GM19099 (cell line): Measurements from ENCODE around the gene BTBD16.

Source experiments
- POLR2A ChIP-seq: IDR thresholded peaks from 3 replicates; pipeline ENCODE4 v1.6.1; 2011; ENCODE audit warnings: low read depth; ENCODE audit not compliant: insufficient read length; ENCODE audit errors: extremely low read depth

The BTBD16 gene

GRCh38 chr10:122362031-122362592, 91.0 kb downstream of the BTBD16 start:
- TF ChIP-seq POLR2A, result no peak

GRCh38 chr10:122362621-122363020, 91.5 kb downstream of the BTBD16 start:
- TF ChIP-seq POLR2A, result no peak

GRCh38 chr10:122363311-122363710, 92.2 kb downstream of the BTBD16 start:
- TF ChIP-seq POLR2A, result no peak

GRCh38 chr10:122363722-122364463, 92.8 kb downstream of the BTBD16 start:
- no peak for TF ChIP-seq POLR2A

DNA sequence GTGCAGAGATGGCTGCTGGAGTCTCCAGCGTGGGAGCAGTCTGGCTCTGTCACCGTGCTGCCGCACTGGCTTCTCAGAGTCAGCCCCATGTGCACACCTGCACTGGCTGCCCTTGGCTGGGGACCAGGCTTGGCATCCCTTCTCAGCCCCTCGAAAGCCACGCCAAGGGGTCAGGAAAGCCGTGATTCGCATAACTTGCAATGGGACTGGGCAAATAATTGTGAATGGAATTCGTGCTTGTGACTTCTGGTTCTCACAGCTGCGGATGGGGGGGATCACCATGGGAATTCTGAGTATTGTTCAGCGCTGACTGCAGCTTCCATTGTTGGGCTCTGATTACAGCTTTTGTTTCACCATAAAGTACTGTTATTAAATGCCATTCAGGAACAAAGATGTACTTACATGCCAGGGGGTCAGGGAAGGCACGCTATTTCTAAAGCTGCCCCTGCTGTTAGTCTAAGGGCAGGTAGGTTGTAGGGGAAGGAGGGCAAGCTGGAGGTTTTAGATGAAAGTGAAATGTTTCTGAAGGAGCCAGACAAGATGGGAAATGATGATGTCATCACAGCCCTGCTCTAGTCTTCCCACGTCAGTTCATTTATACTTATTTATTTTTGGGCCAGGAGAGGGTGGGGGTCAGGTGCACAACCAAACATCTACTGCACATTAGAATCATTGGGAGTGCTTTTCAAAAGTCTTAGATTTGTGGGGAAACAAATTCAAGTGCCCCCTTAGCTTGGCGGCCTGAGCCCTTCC, 97.6 kb downstream of the BTBD16 start:
- TF ChIP-seq POLR2A, result no peak

GRCh38 chr10:122373108-122373507, 102.0 kb downstream of the BTBD16 start:
- TF ChIP-seq POLR2A, result no peak

DNA sequence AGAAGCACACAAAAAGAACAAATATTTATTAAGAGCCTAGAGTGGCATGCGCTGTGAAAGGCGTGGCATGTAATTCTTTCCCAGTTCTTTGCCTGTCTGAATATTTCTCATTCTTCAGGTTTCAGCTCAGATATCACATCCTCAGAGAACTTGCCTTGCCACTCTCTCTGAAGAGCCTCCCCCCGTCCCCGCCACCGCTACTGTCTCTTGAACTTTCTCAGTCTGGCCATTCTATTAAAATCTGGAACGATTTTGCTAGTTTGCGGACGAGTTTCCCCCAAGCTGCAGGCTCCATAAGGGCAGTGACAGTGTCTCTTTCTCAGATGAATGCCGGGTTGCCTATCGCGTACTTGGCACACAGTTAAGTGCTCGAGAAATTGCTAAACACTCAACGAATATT, 102.6 kb downstream of the BTBD16 start:
- no peak for TF ChIP-seq POLR2A

DNA sequence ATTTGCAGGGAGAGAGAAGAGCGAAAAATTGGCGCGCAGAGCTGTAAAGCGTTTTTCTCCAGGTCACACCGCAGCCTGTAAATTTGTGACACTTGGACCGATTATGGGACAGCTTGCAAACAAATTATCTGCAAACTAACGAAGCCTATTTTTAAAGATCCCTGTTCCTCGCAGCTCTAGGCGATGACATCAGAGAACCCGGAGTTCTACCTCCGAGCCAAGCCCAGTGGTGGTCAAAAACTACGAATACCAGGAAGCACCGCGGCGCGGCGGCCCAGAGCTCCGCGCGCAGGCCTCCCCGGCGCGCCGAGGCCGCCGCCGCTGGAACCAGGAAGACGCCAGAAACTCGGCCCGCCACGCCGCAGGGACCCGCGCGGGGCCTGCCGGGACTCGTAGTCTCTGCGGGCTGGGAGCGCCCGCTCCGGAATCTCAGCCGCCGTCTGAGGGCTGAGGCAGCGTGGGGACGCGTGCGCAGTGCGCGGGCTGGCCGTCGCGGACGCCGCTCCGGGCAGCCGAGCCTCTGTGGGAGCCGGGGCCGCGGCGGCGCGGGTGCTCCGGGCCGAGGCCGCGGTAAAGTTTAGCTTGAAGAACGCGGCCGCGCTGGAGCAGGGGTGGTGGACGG, 103.3 kb downstream of the BTBD16 start, which contains the start of gene PLEKHA1:
Gene PLEKHA1, plus strand, starts transcription at position 472 of the 622 bp plus-strand sequence. CDS start 18,493 bp downstream, outside the sequence.
- no peak for TF ChIP-seq POLR2A

DNA sequence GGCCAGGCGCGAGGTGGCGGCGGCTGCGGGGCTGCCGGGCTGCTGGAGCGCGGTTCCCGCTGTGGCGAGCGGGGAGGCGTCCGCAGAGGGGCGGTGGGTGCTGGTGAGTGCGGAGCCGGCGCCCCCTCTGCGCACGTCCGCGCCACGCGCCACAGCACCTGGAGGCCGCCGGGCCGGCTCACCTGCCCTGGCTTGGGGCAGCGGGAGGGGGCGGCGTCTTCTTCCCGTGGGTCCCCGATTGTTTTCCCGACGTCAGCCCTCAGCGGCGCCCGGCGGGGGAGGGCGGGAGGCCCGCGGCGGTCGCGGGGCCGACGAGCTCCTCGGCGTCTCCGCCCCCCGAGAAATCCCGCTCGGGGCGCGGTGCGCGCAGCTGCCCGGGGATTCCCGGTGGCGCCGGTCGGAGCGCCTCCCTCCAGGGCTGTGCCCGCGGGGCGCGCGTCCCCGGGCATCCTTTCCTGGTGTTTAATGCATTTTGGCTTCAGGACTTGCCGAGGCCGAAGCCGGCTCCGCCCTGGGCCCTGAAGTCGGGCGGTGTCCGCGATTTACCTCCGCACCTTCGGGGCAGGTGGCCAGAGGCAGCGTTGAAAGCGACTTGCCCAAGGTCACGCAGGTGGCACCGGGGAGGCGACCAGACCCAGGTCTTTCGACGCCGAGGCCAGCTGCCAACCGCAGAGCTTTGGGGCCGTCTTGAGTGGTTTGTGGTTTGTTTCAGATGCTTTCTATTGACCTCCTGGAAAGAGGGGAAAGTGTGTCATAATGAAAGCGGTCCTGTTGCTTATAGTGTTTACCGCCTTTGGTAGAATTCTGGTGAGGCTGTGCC, 104.0 kb downstream of the BTBD16 start:
- TF ChIP-seq POLR2A, result no peak

GRCh38 chr10:122375679-122376160, 104.6 kb downstream of the BTBD16 start:
- no peak for TF ChIP-seq POLR2A

- no peak for TF ChIP-seq POLR2A
Measured at GRCh38 chr10:122376364-122376961, 105.4 kb downstream of the BTBD16 start.

GRCh38 chr10:122379041-122379440, 107.9 kb downstream of the BTBD16 start:
- TF ChIP-seq POLR2A, result no peak

DNA sequence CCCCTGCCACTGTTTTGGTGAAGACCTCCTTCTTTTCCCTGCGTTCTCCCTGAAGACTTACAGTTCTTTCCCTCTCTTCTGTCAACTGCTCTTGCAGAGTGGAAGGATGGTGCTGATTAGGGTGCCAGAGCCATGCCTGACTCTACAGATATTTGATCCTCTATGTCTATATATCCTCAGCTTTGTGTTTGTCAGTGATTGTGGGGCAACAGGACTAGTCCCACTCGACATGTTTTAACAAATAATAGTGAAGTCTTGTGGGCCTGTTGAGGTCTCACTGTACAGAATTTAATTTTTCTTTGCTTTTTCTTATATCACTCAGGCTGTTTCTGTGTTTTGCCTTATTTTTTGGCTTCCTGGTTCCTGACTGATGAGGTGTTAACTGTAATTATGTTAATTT, 108.4 kb downstream of the BTBD16 start:
- no peak for TF ChIP-seq POLR2A

DNA sequence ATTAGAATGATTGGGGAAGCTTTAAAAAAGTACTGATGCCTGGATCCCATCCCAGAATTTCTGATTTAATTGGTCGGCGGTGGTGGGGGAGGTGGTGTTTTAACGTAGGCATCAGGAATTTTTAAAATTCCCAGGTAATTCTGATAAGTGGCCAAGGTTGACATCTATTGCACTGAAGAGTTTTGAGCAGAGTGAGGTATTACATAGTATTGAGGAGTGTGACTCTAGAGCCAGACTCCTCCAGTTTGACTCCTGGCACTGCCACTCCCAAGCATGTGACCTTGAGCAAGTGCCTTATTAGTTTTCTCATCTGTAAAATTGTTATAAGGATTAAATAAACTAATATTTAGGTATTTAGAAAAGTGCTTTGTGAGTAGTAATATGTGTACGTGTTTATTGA, 109.6 kb downstream of the BTBD16 start:
- TF ChIP-seq POLR2A, result no peak
